ENCODE data around the gene PBX2.
"Not testable (repeated sequence)": the region's sequence is repeated elsewhere in the genome, so short reads cannot be mapped to it uniquely, and the experiment has no call there.

The PBX2 gene

DNA sequence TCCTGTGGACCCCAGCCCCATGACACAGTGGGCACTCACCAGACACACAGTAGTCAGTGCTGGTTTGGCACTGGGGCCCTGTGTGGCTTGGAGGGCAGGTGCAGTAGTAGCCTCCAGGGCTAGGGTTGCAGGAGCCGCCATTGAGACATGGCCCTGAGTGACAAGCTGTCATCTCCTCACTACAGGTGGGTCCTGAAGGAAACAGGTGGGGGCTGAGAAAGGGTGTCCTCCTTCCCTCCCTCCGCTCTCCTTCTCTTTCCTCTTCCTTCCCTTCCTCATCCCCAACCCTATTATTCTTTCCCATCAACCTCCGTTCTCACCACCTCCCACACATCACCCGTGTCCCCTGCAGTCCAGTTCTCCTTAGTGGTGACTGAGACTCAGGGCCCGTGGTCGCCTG lies 23.6 kb upstream of the PBX2 start:
- Histone ChIP-seq H4K20me1 (ENCODE audit: control insufficient read depth, insufficient read depth, low read depth, low read length) (no peaks in the 10 kb centered on the region), H3K27me3 (ENCODE audit: control insufficient read depth, low read length) (no peaks in the 10 kb centered on the region), H3K4me3 (ENCODE audit: low read length) (no peak overlapping the region), H3F3A (ENCODE audit: control insufficient read depth, insufficient read depth) (no peaks in the 10 kb centered on the region), H3K4me1 (ENCODE audit: control insufficient read depth, low read length) (peaks cover 7% of the 10 kb centered on the region), H3K36me3 (ENCODE audit: control insufficient read depth, low read length) (no peaks in the 10 kb centered on the region), H3K9me3 (ENCODE audit: control insufficient read depth, insufficient read depth, low read length) (no peaks in the 10 kb centered on the region), H3K4me2 (ENCODE audit: low read length) (no peak overlapping the region), H3K9me2 (replicated peaks; ENCODE audit: control insufficient read depth, low read length) (no peaks in the 10 kb centered on the region), H3K79me2 (ENCODE audit: control insufficient read depth, low read length) (no peaks in the 10 kb centered on the region), H3K27ac (ENCODE audit: low read depth, low read length) (no peak overlapping the region)
- TF ChIP-seq, protein P1, sequence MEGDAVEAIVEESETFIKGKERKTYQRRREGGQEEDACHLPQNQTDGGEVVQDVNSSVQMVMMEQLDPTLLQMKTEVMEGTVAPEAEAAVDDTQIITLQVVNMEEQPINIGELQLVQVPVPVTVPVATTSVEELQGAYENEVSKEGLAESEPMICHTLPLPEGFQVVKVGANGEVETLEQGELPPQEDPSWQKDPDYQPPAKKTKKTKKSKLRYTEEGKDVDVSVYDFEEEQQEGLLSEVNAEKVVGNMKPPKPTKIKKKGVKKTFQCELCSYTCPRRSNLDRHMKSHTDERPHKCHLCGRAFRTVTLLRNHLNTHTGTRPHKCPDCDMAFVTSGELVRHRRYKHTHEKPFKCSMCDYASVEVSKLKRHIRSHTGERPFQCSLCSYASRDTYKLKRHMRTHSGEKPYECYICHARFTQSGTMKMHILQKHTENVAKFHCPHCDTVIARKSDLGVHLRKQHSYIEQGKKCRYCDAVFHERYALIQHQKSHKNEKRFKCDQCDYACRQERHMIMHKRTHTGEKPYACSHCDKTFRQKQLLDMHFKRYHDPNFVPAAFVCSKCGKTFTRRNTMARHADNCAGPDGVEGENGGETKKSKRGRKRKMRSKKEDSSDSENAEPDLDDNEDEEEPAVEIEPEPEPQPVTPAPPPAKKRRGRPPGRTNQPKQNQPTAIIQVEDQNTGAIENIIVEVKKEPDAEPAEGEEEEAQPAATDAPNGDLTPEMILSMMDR (IDR thresholded peaks at IDR 0.05; ENCODE audit: low read depth, low read length, poor library complexity, severe bottlenecking) = no peak
- TF ChIP-seq EZH2phosphoT487 (IDR thresholded peaks at IDR 0.05; ENCODE audit: borderline replicate concordance, low read length) = no peak

DNA sequence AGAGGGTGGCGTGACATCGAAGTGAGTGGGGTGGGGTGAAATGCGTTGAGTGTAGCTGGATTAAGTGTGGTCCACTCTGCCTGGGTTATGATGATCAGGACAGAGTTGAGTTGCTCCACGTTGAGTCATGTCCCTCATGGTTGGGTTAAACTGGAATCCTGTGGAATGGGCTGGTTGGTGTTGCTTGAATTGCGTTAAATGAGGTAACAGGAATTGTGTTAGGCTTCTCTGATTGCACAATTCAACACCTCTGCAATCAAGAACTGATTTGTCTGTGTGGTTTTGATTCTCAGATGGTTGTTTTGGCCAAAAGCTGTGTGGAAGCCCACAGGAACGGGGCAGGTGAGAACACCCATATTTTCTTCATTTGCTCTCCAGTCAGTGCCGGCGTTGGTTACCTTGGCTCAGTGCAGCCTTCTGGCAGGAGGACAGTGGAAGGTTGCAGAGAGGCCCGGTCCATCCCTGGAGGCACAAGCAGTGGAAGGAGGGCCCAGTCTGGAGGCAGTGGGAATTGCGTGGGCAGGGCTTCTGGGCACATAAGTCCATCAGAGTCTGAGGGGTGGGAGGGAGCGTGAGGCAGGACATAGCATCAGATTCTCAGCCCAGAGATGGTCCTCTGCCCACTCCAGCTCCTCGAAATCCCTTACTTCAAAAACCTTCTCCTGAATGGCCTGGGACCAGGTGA lies 22.2 kb upstream of the PBX2 start:
- no peak overlapping the region for H3K4me3 ChIP-seq (ENCODE audit: low read length)
- H3K27ac ChIP-seq (ENCODE audit: low read depth, low read length) = no peak overlapping the region
- no peaks in the 10 kb centered on the region for H4K20me1 ChIP-seq (ENCODE audit: control insufficient read depth, insufficient read depth, low read depth, low read length)
- H3K27me3 ChIP-seq (ENCODE audit: control insufficient read depth, low read length) = no peaks in the 10 kb centered on the region
- H3K36me3 ChIP-seq (ENCODE audit: control insufficient read depth, low read length) = no peaks in the 10 kb centered on the region
- peaks cover 18% of the 10 kb centered on the region for H3K4me1 ChIP-seq (ENCODE audit: control insufficient read depth, low read length)
- no peak overlapping the region for H3K4me2 ChIP-seq (ENCODE audit: low read length)
- TF ChIP-seq, protein P1 (IDR thresholded peaks at IDR 0.05; ENCODE audit: low read depth, low read length, poor library complexity, severe bottlenecking) = no peak
- no peak for TF ChIP-seq EZH2phosphoT487 (IDR thresholded peaks at IDR 0.05; ENCODE audit: borderline replicate concordance, low read length)
- H3F3A ChIP-seq (ENCODE audit: control insufficient read depth, insufficient read depth) = no peaks in the 10 kb centered on the region
- H3K9me3 ChIP-seq (ENCODE audit: control insufficient read depth, insufficient read depth, low read length) = no peaks in the 10 kb centered on the region
- H3K9me2 ChIP-seq (replicated peaks; ENCODE audit: control insufficient read depth, low read length) = no peaks in the 10 kb centered on the region
- H3K79me2 ChIP-seq (ENCODE audit: control insufficient read depth, low read length) = no peaks in the 10 kb centered on the region

DNA sequence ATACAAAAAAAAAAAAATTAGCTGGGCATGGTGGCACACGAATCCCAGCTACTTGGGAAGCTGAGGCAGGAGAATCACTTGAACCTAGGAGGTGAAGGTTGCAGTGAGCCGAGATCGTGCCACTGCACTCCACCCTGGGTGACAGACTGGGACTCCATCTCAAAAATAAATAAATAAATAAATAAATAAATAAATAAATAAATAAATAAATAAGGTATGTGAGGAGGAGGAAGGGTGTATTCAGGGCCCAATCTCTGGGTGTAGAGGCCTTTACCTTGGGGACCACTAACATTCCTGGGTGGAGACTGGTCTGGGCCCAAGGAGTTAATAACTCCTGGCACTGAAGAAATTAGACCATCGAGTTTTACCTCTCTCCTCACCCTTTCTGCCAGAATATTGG lies 21.4 kb upstream of the PBX2 start:
- H3K27ac ChIP-seq (ENCODE audit: low read depth, low read length); H3F3A ChIP-seq (ENCODE audit: control insufficient read depth, insufficient read depth); H3K9me3 ChIP-seq (ENCODE audit: control insufficient read depth, insufficient read depth, low read length); H3K27me3 ChIP-seq (ENCODE audit: control insufficient read depth, low read length); H3K4me2 ChIP-seq (ENCODE audit: low read length); H3K36me3 ChIP-seq (ENCODE audit: control insufficient read depth, low read length); H3K9me2 ChIP-seq (replicated peaks; ENCODE audit: control insufficient read depth, low read length); H4K20me1 ChIP-seq (ENCODE audit: control insufficient read depth, insufficient read depth, low read depth, low read length); H3K79me2 ChIP-seq (ENCODE audit: control insufficient read depth, low read length); H3K4me3 ChIP-seq (ENCODE audit: low read length): not testable (repeated sequence)
- peaks cover 18% of the 10 kb centered on the region for H3K4me1 ChIP-seq (ENCODE audit: control insufficient read depth, low read length)

DNA sequence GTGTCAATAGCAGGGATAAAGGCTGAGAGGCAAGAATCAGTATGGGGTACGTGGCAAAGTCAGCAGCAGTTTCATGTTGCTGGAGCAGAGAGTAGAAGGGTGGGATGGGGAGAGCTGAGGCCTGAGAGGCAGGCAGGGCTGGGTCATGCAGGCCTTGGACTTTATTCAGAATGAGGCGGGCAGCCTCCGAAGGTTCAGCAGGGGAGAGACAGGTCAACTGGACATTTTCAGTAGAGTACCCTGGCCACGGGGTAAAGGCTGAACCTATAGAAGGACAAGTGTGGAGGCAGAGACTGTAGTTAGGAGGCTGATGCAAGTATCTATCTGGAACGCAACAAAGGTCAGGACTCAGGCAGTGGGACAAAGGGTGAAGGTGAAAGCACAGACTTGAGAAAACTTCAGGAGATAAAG lies 20.2 kb upstream of the PBX2 start:
- H4K20me1 ChIP-seq (ENCODE audit: control insufficient read depth, insufficient read depth, low read depth, low read length) = no peaks in the 10 kb centered on the region
- H3K9me2 ChIP-seq (replicated peaks; ENCODE audit: control insufficient read depth, low read length) = no peaks in the 10 kb centered on the region
- H3K79me2 ChIP-seq (ENCODE audit: control insufficient read depth, low read length) = no peaks in the 10 kb centered on the region
- TF ChIP-seq EZH2phosphoT487 (IDR thresholded peaks at IDR 0.05; ENCODE audit: borderline replicate concordance, low read length) = no peak
- TF ChIP-seq, protein P1 (IDR thresholded peaks at IDR 0.05; ENCODE audit: low read depth, low read length, poor library complexity, severe bottlenecking) = no peak
- no peaks in the 10 kb centered on the region for H3K27me3 ChIP-seq (ENCODE audit: control insufficient read depth, low read length)
- H3K36me3 ChIP-seq (ENCODE audit: control insufficient read depth, low read length) = no peaks in the 10 kb centered on the region
- H3K9me3 ChIP-seq (ENCODE audit: control insufficient read depth, insufficient read depth, low read length) = no peaks in the 10 kb centered on the region
- peaks cover 18% of the 10 kb centered on the region for H3K4me1 ChIP-seq (ENCODE audit: control insufficient read depth, low read length)
- H3K27ac ChIP-seq (ENCODE audit: low read depth, low read length) = no peak overlapping the region
- H3K4me2 ChIP-seq (ENCODE audit: low read length) = no peak overlapping the region
- H3F3A ChIP-seq (ENCODE audit: control insufficient read depth, insufficient read depth) = 0 out of 2 replicates have a peak, but pooled peaks cover 3% of the 10 kb centered on the region
- no peak overlapping the region for H3K4me3 ChIP-seq (ENCODE audit: low read length)

Data from DOHH2 (cell line).